Gastrocnemius medialis (tissue), 4 donors: ENCODE data around the gene MKNK1. TPM values are rescaled to one million over a fixed set of nuclear protein-coding genes. Genes with fewer than 3 reads are reported as not detected.

Experiments used
- ATAC-seq, 2 donors: fragments of 150-250 bp; one replicate each; pipeline ENCODE4 v1.9.1; 2016
- DNase-seq, 2 donors: peaks; one replicate each; pipeline ENCODE4 v3.0.0-alpha.2; 2019
- H3K27ac ChIP-seq, 4 donors: fragments of 200-600 bp; sonication (generic); 1 replicate in 1 of 4; 2 replicates in 3 of 4; pipeline ENCODE4 v1.5.1; 2016 to 2018; ENCODE audit warnings: mild to moderate bottlenecking in 2 of 4, moderate library complexity in 1 of 4
- H3K27me3 ChIP-seq, 3 donors: fragments of 200-600 bp; sonication (generic) in 2 of 3; 1 replicate in 1 of 3; 2 replicates in 2 of 3; pipeline versions ENCODE4 v1.5.1 to v1.6.0; 2016 to 2019; ENCODE audit warnings: mild to moderate bottlenecking in 1 of 3, moderate library complexity in 1 of 3
- H3K36me3 ChIP-seq, 2 donors: fragments of 200-600 bp; sonication (generic) in 1 of 2; one replicate each; pipeline ENCODE4 v1.5.1; 2017 to 2018
- H3K4me1 ChIP-seq, 2 donors: fragments of 200-600 bp; sonication (generic) in 1 of 2; one replicate each; pipeline ENCODE4 v1.5.1; 2016 to 2017; ENCODE audit warnings: mild to moderate bottlenecking in 2 of 2
- H3K4me3 ChIP-seq, 4 donors: fragments of 200-600 bp; sonication (generic) in 3 of 4; 1 replicate in 1 of 4; 2 replicates in 3 of 4; pipeline ENCODE4 v1.5.1; 2016 to 2019; ENCODE audit warnings: mild to moderate bottlenecking in 2 of 4
- H3K9me3 ChIP-seq, 3 donors: fragments of 200-600 bp; sonication (generic) in 2 of 3; 1 replicate in 1 of 3; 2 replicates in 2 of 3; pipeline ENCODE4 v1.5.1; 2016 to 2019
- CTCF ChIP-seq, 5 experiments: fragments of 450-650 bp in 3 of 5; fragments of 200-600 bp in 2 of 5; sonication (generic) in 2 of 5; IDR thresholded peaks in 4 of 5; conservative IDR thresholded peaks in 1 of 5; 1 replicate in 4 of 5; 2 replicates in 1 of 5; pipeline ENCODE4 v1.5.1; 2016 to 2019; ENCODE audit warnings: antibody characterized with exemption in 5 of 5, mild to moderate bottlenecking in 3 of 5, moderate library complexity in 3 of 5
- POLR2A ChIP-seq, 2 donors: fragments of 450-650 bp; IDR thresholded peaks; one replicate each; pipeline ENCODE4 v1.6.1; 2017; ENCODE audit warnings: antibody characterized with exemption in 2 of 2, mild to moderate bottlenecking in 2 of 2, moderate library complexity in 2 of 2
- in situ Hi-C, 4 donors: fragments of 200-750 bp; cut with MboI; loops; one replicate each; pipeline versions ENCODE4 v1.15.0 to v1.8.0; 2017; ENCODE audit warnings: low sequenced_read_pairs in 4 of 4
- intact Hi-C: fragments of 100-400 bp; cut with DNase I; formaldehyde crosslinking; loops from one replicate; pipeline ENCODE4 v1.15.1; 2023; ENCODE audit warnings: low total_unique reads
- total RNA-seq, 4 donors: library from RNA; depleted of rRNA; stranded (reverse); fragments of >200 nt; gene quantifications; one replicate each; pipeline versions ENCODE4 v1.1.0 to v1.2.3, GENCODE V29; 2016

MKNK1 gene
- total RNA-seq, 4 donors from 2014 or later, result 23.7 to 63.5 (median 43.4) TPM

GRCh38 chr1:46621930-46622329 is 17.9 kb upstream of the MKNK1 start:
- intact Hi-C loops, result no loop called here

GRCh38 chr1:46619656-46620258 is 15.7 kb upstream of the MKNK1 start:
- no peak for DNase-seq
- Histone ChIP-seq H3K9me3 (no peaks in the 10 kb centered on the region), H3K27ac (no peak overlapping the region), H3K36me3 (no peaks in the 10 kb centered on the region), H3K27me3 (no peaks in the 10 kb centered on the region), H3K4me3 (no peak overlapping the region), H3K4me1 (peaks cover 16 to 19% of the 10 kb centered on the region in 2 donors)
- in situ Hi-C loops, result loop anchor here in 2 of 4 donors (5.0 to 10.0 kb wide), 2 partner anchors 95 to 108 kb away; partner anchors contain the start of gene EFCAB14 (in 1 of the 2)
- intact Hi-C loops, result no loop called here
- ATAC-seq, result no peak
- TF ChIP-seq CTCF (IDR thresholded peaks at IDR 0.05 in 4 of 5, conservative IDR thresholded peaks at IDR 0.05 in 1 of 5) (no peak), POLR2A (IDR thresholded peaks at IDR 0.05) (no peak)

More at GRCh38 chr1:46621930-46622329, 17.9 kb upstream of the MKNK1 start:
- H3K27me3 ChIP-seq, result no peaks in the 10 kb centered on the region
- no peak for DNase-seq
- H3K4me1 ChIP-seq, result peaks cover 4 to 7% of the 10 kb centered on the region in 2 donors
- in situ Hi-C loops, result no loop called here
- H3K36me3 ChIP-seq, result no peaks in the 10 kb centered on the region
- no peak for ATAC-seq
- no peaks in the 10 kb centered on the region for H3K9me3 ChIP-seq
- no peak overlapping the region for H3K4me3 ChIP-seq
- H3K27ac ChIP-seq, result no peak overlapping the region
- no peak for TF ChIP-seq CTCF (IDR thresholded peaks at IDR 0.05 in 4 of 5, conservative IDR thresholded peaks at IDR 0.05 in 1 of 5)
- TF ChIP-seq POLR2A (IDR thresholded peaks at IDR 0.05), result no peak

GRCh38 chr1:46618754-46619415 is 14.8 kb upstream of the MKNK1 start:
- intact Hi-C loops (no loop called here), in situ Hi-C loops (loop anchor here in 2 of 4 donors (5.0 to 10.0 kb wide), 2 partner anchors 96 to 108 kb away; partner anchors contain the start of gene EFCAB14 (in 1 of the 2))

GRCh38 chr1:46617833-46618232 is 13.8 kb upstream of the MKNK1 start:
- no peak for ATAC-seq
- Histone ChIP-seq H3K27me3 (no peaks in the 10 kb centered on the region), H3K9me3 (no peaks in the 10 kb centered on the region), H3K4me3 (no peak overlapping the region), H3K36me3 (no peaks in the 10 kb centered on the region), H3K27ac (peak overlapping the region in 3 of 4 donors; percentile 95 to 98 (median 95)), H3K4me1 (peaks cover 35 to 39% of the 10 kb centered on the region in 2 donors)
- in situ Hi-C loops, result loop anchor here in 2 of 4 donors (5.0 to 10.0 kb wide), 2 partner anchors 97 to 109 kb away; partner anchors contain the start of gene EFCAB14 (in 1 of the 2)
- intact Hi-C loops, result loop anchor here (2.0 kb wide), 1 partner anchor 51 kb away; the partner anchor contains the start of gene ATPAF1
- no peak for DNase-seq
- TF ChIP-seq CTCF (IDR thresholded peaks at IDR 0.05 in 4 of 5, conservative IDR thresholded peaks at IDR 0.05 in 1 of 5) (no peak), POLR2A (IDR thresholded peaks at IDR 0.05) (no peak)

More at GRCh38 chr1:46618754-46619415, 14.8 kb upstream of the MKNK1 start:
- no peak overlapping the region for H3K27ac ChIP-seq
- no peaks in the 10 kb centered on the region for H3K36me3 ChIP-seq
- H3K27me3 ChIP-seq, result no peaks in the 10 kb centered on the region
- ATAC-seq (no peak), DNase-seq (no peak)
- no peak for TF ChIP-seq POLR2A (IDR thresholded peaks at IDR 0.05)
- TF ChIP-seq CTCF (IDR thresholded peaks at IDR 0.05 in 4 of 5, conservative IDR thresholded peaks at IDR 0.05 in 1 of 5), result no peak
- no peak overlapping the region for H3K4me3 ChIP-seq
- no peaks in the 10 kb centered on the region for H3K9me3 ChIP-seq
- peaks cover 25 to 28% of the 10 kb centered on the region in 2 donors for H3K4me1 ChIP-seq
